H9 (cell line): ENCODE data around the gene C2orf78. TPM values are rescaled to one million over a fixed set of nuclear protein-coding genes. Genes with fewer than 3 reads are reported as not detected.

Experiments used
- DNase-seq: peaks from one replicate; pipeline ENCODE4 v3.0.0-alpha.2; 2017
- H2AFZ ChIP-seq: one replicate; pipeline ENCODE4 v1.6.1; 2013; ENCODE audit warnings: mild to moderate bottlenecking, low read length, control low read depth, moderate library complexity
- H2AK5ac ChIP-seq: 2 replicates; pipeline ENCODE4 v1.6.1; 2013; ENCODE audit warnings: low read length, control low read depth, mixed read lengths; ENCODE audit not compliant: insufficient read length
- H2BK120ac ChIP-seq: one replicate; pipeline ENCODE4 v1.6.1; 2013; ENCODE audit warnings: low read depth, mild to moderate bottlenecking, low read length, control low read depth, inconsistent platforms; ENCODE audit not compliant: poor library complexity, severe bottlenecking
- H2BK12ac ChIP-seq: 2 replicates; pipeline ENCODE4 v1.6.1; 2013; ENCODE audit warnings: low read length, control low read depth, mixed read lengths, low read depth; ENCODE audit not compliant: insufficient read length
- H2BK15ac ChIP-seq: 2 replicates; pipeline ENCODE4 v1.6.1; 2013; ENCODE audit warnings: low read depth, low read length, control low read depth
- H2BK20ac ChIP-seq: one replicate; pipeline ENCODE4 v1.6.1; 2013; ENCODE audit warnings: low read depth, mild to moderate bottlenecking, low read length, control low read depth, inconsistent platforms; ENCODE audit not compliant: poor library complexity, severe bottlenecking
- H2BK5ac ChIP-seq: 2 replicates; pipeline ENCODE4 v1.6.1; 2013; ENCODE audit warnings: low read length, control low read depth, mixed read lengths; ENCODE audit not compliant: insufficient read length
- H3K14ac ChIP-seq: 2 replicates; pipeline ENCODE4 v1.6.1; 2013; ENCODE audit warnings: low read length, control low read depth; ENCODE audit not compliant: insufficient read depth
- H3K18ac ChIP-seq: 2 replicates; pipeline ENCODE4 v1.6.1; 2013; ENCODE audit warnings: low read depth, mild to moderate bottlenecking, mixed read lengths, low read length, control low read depth; ENCODE audit not compliant: insufficient read length
- H3K23ac ChIP-seq: 2 replicates; pipeline ENCODE4 v1.6.1; 2013; ENCODE audit warnings: low read length, control low read depth, mixed read lengths, low read depth; ENCODE audit not compliant: insufficient read length
- H3K23me2 ChIP-seq: 2 replicates; pipeline ENCODE4 v1.6.1; 2013; ENCODE audit warnings: low read depth, mild to moderate bottlenecking, mixed read lengths, low read length, control low read depth; ENCODE audit not compliant: insufficient read length, poor library complexity, severe bottlenecking
- H3K27ac ChIP-seq: 2 replicates; pipeline ENCODE4 v1.5.1; 2013; ENCODE audit warnings: low read length, control low read depth, mixed read lengths, low read depth; ENCODE audit not compliant: insufficient read length
- H3K27me3 ChIP-seq: 2 replicates; pipeline ENCODE4 v1.6.1; 2013; ENCODE audit warnings: low read length, control low read depth, inconsistent platforms; ENCODE audit not compliant: insufficient read depth
- H3K4ac ChIP-seq: 2 replicates; pipeline ENCODE4 v1.6.1; 2013; ENCODE audit warnings: low read depth, mild to moderate bottlenecking, control low read depth, inconsistent platforms, low read length, moderate library complexity
- H3K4me1 ChIP-seq: 2 replicates; pipeline ENCODE4 v1.6.1; 2013; ENCODE audit warnings: low read length, control low read depth, inconsistent platforms; ENCODE audit not compliant: insufficient read depth
- H3K4me2 ChIP-seq: 2 replicates; pipeline ENCODE4 v1.6.1; 2013; ENCODE audit warnings: low read length, control low read depth, mixed read lengths; ENCODE audit not compliant: insufficient read length, insufficient read depth
- H3K56ac ChIP-seq: 2 replicates; pipeline ENCODE4 v1.6.1; 2013; ENCODE audit warnings: low read depth, mild to moderate bottlenecking, mixed read lengths, low read length, control low read depth; ENCODE audit not compliant: insufficient read length
- H3K79me1 ChIP-seq: 2 replicates; pipeline ENCODE4 v1.6.1; 2013; ENCODE audit warnings: low read depth, mild to moderate bottlenecking, moderate library complexity, low read length, control low read depth, inconsistent platforms; ENCODE audit not compliant: insufficient read depth, poor library complexity, severe bottlenecking
- H3K79me2 ChIP-seq: 2 replicates; pipeline ENCODE4 v1.6.1; 2013; ENCODE audit warnings: low read length, control low read depth, inconsistent platforms; ENCODE audit not compliant: insufficient read depth
- H3K9ac ChIP-seq: 2 replicates; pipeline ENCODE4 v1.6.1; 2013; ENCODE audit warnings: low read length, control low read depth, mixed read lengths; ENCODE audit not compliant: insufficient read length; ENCODE audit errors: extremely low read depth
- H3K9me3 ChIP-seq: one replicate; pipeline ENCODE4 v1.6.1; 2013; ENCODE audit warnings: low read depth, low read length, inconsistent platforms; ENCODE audit not compliant: control insufficient read depth
- H3T11ph ChIP-seq: one replicate; pipeline ENCODE4 v1.6.1; 2013; ENCODE audit warnings: mild to moderate bottlenecking, low read length, control low read depth, inconsistent platforms
- H4K20me1 ChIP-seq: one replicate; pipeline ENCODE4 v1.6.1; 2013; ENCODE audit not compliant: control insufficient read depth, insufficient read length, insufficient read depth
- H4K5ac ChIP-seq: 2 replicates; pipeline ENCODE4 v1.6.1; 2013; ENCODE audit warnings: low read depth, mild to moderate bottlenecking, mixed read lengths, low read length, control low read depth; ENCODE audit not compliant: insufficient read length
- H4K8ac ChIP-seq: replicated peaks from 2 replicates; pipeline ENCODE4 v1.6.1; 2013; ENCODE audit warnings: low read length, control low read depth, mixed read lengths, low read depth; ENCODE audit not compliant: insufficient read length
- H4K91ac ChIP-seq: 2 replicates; pipeline ENCODE4 v1.6.1; 2013; ENCODE audit warnings: low read depth, mild to moderate bottlenecking, moderate library complexity, mixed read lengths, low read length, control low read depth; ENCODE audit not compliant: insufficient read length
- H3K27ac Mint-ChIP-seq, 3 experiments: 2 replicates in 2 of 3; 3 replicates in 1 of 3; pipeline ENCODE4 v1.8.0; 2020 to 2021; ENCODE audit warnings: mixed read lengths in 3 of 3, mild to moderate bottlenecking in 1 of 3, moderate library complexity in 1 of 3
- H3K27me3 Mint-ChIP-seq: 2 replicates; pipeline ENCODE4 v1.8.0; 2021; ENCODE audit warnings: low read depth, mild to moderate bottlenecking, moderate library complexity, mixed read lengths
- H3K36me3 Mint-ChIP-seq, 3 experiments: 2 replicates in 2 of 3; 3 replicates in 1 of 3; pipeline ENCODE4 v1.8.0; 2020 to 2021; ENCODE audit warnings: low read depth in 3 of 3, mixed read lengths in 3 of 3; ENCODE audit not compliant: insufficient read depth in 1 of 3
- H3K4me1 Mint-ChIP-seq, 2 experiments: 2 replicates each; pipeline ENCODE4 v1.8.0; 2020; ENCODE audit warnings: mixed read lengths in 2 of 2
- H3K4me3 Mint-ChIP-seq, 2 experiments: 2 replicates in 1 of 2; 3 replicates in 1 of 2; pipeline ENCODE4 v1.8.0; 2020 to 2021; ENCODE audit warnings: mild to moderate bottlenecking in 2 of 2, mixed read lengths in 2 of 2, moderate library complexity in 1 of 2
- H3K9me3 Mint-ChIP-seq, 2 experiments: 2 replicates in 1 of 2; 3 replicates in 1 of 2; pipeline ENCODE4 v1.8.0; 2020; ENCODE audit warnings: mild to moderate bottlenecking in 2 of 2, mixed read lengths in 2 of 2, moderate library complexity in 1 of 2
- CTCF ChIP-seq: fragments of 200-600 bp; sonication (generic); conservative IDR thresholded peaks from 3 replicates; pipeline ENCODE4 v1.8.0; 2021; ENCODE audit warnings: antibody characterized with exemption, mild to moderate bottlenecking
- whole genome bisulfite sequencing: extraction: QIAGEN DNeasy Blood & Tissue Kit; methylation state at CpG from one replicate; pipeline ENCODE4 v1.1.7; 2013; ENCODE audit warnings: missing lambda C conversion rate, low lambda C conversion rate, mixed read lengths; ENCODE audit not compliant: insufficient read length; ENCODE audit errors: extremely low coverage; 5-methylcytosine and 5-hydroxymethylcytosine counted together
- total RNA-seq: library from RNA; stranded (reverse); gene quantifications from 2 replicates; pipeline ENCODE4 v1.2.1, GENCODE V29; 2021

The C2orf78 gene
- total RNA-seq, 1 experiment from 2014 or later = 0.09 TPM

- no peaks in the 10 kb centered on the region for H3K79me1 ChIP-seq
- no peak overlapping the region for H4K91ac ChIP-seq
- no peak overlapping the region for H3K23ac ChIP-seq
- no peak overlapping the region for H2BK15ac ChIP-seq
- H4K8ac ChIP-seq = no peak overlapping the region
- no peak overlapping the region for H2BK20ac ChIP-seq
- H3K56ac ChIP-seq = no peak overlapping the region
- no peak for DNase-seq
- H3K14ac ChIP-seq = no peak overlapping the region
- no peak for TF ChIP-seq CTCF
- no peak overlapping the region for H3K27ac ChIP-seq
- H3K27me3 Mint-ChIP-seq = no peaks in the 10 kb centered on the region
- no peak overlapping the region for H3K9ac ChIP-seq
- H3K9me3 ChIP-seq = no peaks in the 10 kb centered on the region
- H2BK5ac ChIP-seq = no peak overlapping the region
- H3K23me2 ChIP-seq = no peaks in the 10 kb centered on the region
- no peaks in the 10 kb centered on the region; the same call in 1 of the 2 replicates for H3K27me3 ChIP-seq
- H3K27ac Mint-ChIP-seq = no peak overlapping the region
- no peaks in the 10 kb centered on the region for H3K9me3 Mint-ChIP-seq
- H3K4me2 ChIP-seq = no peak overlapping the region
- H4K20me1 ChIP-seq = no peaks in the 10 kb centered on the region
- no peak overlapping the region for H3T11ph ChIP-seq
- H2AFZ ChIP-seq = no peak overlapping the region
- no CpG with 5 or more reads among the region's 5 CpGs for WGBS
- H2BK120ac ChIP-seq = no peak overlapping the region
- no peaks in the 10 kb centered on the region for H3K79me2 ChIP-seq
- H3K4me1 ChIP-seq = no peaks in the 10 kb centered on the region
- H3K36me3 Mint-ChIP-seq = peaks cover 9 to 40% (median 28%) of the 10 kb centered on the region in 3 experiments; a peak in 6 of 7 replicates
- no peak overlapping the region for H3K4ac ChIP-seq
- H4K5ac ChIP-seq = no peak overlapping the region
- H2AK5ac ChIP-seq = no peak overlapping the region
- no peak overlapping the region for H3K4me3 Mint-ChIP-seq
- no peak overlapping the region for H3K18ac ChIP-seq
- H2BK12ac ChIP-seq = no peak overlapping the region
- H3K4me1 Mint-ChIP-seq = no peaks in the 10 kb centered on the region
Observed at GRCh38 chr2:73841912-73842738, 58.1 kb downstream of the C2orf78 start.
